ENCODE results near the gene CBLN3.

CBLN3 gene

DNA sequence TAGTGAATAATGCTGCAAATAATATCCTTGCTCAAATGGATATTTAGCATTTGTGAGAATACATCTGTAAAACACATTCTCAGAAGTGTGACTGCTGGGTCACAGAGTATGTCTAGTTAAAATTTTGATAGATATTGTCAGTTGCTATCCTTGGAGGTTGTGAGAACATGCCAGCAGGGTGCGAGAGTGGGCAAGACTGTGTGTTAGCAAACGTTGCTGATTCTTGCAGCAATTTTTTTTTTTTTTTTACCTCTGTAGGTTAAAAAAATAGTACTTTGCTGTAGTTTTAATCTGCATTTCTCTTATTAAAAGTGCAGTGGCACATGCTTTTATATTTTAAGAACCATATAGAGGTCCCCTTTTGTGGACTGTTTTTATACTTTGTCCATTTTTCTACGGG lies 35.2 kb downstream of the CBLN3 start:
- no peak overlapping the region for H3K9ac ChIP-seq (ENCODE audit: low read length)
- no peak overlapping the region for H2AFZ ChIP-seq (ENCODE audit: insufficient read depth, low read length, poor library complexity)
- H2AK5ac ChIP-seq (ENCODE audit: low read length): no peak overlapping the region
- no peak overlapping the region for H4K91ac ChIP-seq (ENCODE audit: low read depth, low read length)
- H2BK5ac ChIP-seq (ENCODE audit: low read depth, low read length, poor library complexity): no peak overlapping the region
- H4K12ac ChIP-seq (ENCODE audit: low read depth, low read length): no peak overlapping the region
- H4K8ac ChIP-seq (ENCODE audit: low read depth, low read length): no peak overlapping the region
- no peak overlapping the region for H3K14ac ChIP-seq (ENCODE audit: low read length)
- no peaks in the 10 kb centered on the region for H3K36me3 ChIP-seq (ENCODE audit: control insufficient read depth in 1 of 2, insufficient read depth in 2 of 2, low read length in 2 of 2)
- H2BK120ac ChIP-seq (ENCODE audit: insufficient read depth, low read length, poor library complexity): no peak overlapping the region
- H3K79me2 ChIP-seq (ENCODE audit: control insufficient read depth, insufficient read depth, low read length, poor library complexity): peaks cover 4% of the 10 kb centered on the region
- H3K4me3 ChIP-seq (ENCODE audit: low read depth, low read length): no peak overlapping the region
- no peak overlapping the region for H3K4ac ChIP-seq (ENCODE audit: low read depth, low read length)
- H2BK12ac ChIP-seq (ENCODE audit: low read length): no peak overlapping the region
- H3K9me3 ChIP-seq (ENCODE audit: insufficient read depth, low read depth, low read length): no peaks in the 10 kb centered on the region
- peaks cover 23 to 33% of the 10 kb centered on the region in 2 experiments for H3K4me1 ChIP-seq (ENCODE audit: control insufficient read depth in 1 of 2, insufficient read depth in 2 of 2, low read length in 2 of 2)
- no peak overlapping the region for H3K23ac ChIP-seq (ENCODE audit: low read length)
- H3K27me3 ChIP-seq (ENCODE audit: insufficient read depth, low read length): no peaks in the 10 kb centered on the region
- H3K18ac ChIP-seq (ENCODE audit: low read length): no peak overlapping the region
- no peak for DNase-seq
- peaks cover 25% of the 10 kb centered on the region for H3K79me1 ChIP-seq (ENCODE audit: low read length)
- WGBS (ENCODE audit: extremely low coverage, insufficient coverage, insufficient read length): no CpG with 5 or more reads among the region's 3 CpGs
- H3K27ac ChIP-seq (ENCODE audit: low read depth, low read length): no peak overlapping the region
- H3K4me2 ChIP-seq (ENCODE audit: low read length): no peak overlapping the region

DNA sequence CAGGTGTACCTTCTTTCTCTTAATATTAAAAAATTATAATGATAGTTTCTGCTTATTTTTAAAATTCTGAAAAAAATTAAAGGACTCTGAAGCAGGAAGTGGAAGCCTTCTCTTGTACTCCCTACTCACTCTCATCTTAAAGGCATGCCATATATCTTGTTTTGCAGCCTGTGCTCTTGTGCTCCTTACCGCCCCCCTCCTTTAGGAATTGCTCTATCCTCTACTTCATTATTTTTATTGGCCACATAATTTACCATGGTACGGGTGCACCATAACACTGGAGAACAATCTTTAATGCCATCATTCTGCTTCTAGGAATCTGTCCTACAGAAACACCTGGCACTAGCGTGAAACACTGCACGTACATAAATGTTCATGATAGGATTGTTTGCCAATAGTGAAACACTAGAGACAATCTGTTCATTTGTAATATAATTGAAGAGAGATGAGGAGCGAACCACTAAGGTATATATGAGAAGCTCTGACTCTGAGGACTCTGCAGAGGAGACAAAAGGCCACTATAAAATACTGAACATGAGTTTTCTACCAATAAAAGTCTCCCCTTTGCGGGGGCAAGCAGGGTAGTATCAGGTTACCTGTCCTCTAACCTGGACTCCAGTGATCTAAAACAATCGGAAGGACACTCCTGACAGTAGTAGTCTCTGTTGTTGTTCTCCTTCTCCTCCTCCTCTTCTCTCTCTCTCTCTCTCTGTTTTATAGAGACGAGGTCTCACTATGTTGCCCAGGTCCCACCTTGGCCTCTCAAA lies 37.0 kb downstream of the CBLN3 start:
- peak overlapping the region; percentile 64 for H3K27ac ChIP-seq (ENCODE audit: low read depth, low read length)
- no peak overlapping the region for H2AFZ ChIP-seq (ENCODE audit: insufficient read depth, low read length, poor library complexity)
- H3K9ac ChIP-seq (ENCODE audit: low read length): no peak overlapping the region
- peaks cover 19 to 26% of the 10 kb centered on the region in 2 experiments for H3K4me1 ChIP-seq (ENCODE audit: control insufficient read depth in 1 of 2, insufficient read depth in 2 of 2, low read length in 2 of 2)
- H3K18ac ChIP-seq (ENCODE audit: low read length): no peak overlapping the region
- no peak overlapping the region for H4K91ac ChIP-seq (ENCODE audit: low read depth, low read length)
- no peaks in the 10 kb centered on the region for H3K36me3 ChIP-seq (ENCODE audit: control insufficient read depth in 1 of 2, insufficient read depth in 2 of 2, low read length in 2 of 2)
- no peak overlapping the region for H2AK5ac ChIP-seq (ENCODE audit: low read length)
- no peak overlapping the region for H4K12ac ChIP-seq (ENCODE audit: low read depth, low read length)
- H3K4me2 ChIP-seq (ENCODE audit: low read length): peak overlapping the region; percentile 15
- H2BK12ac ChIP-seq (ENCODE audit: low read length): no peak overlapping the region
- no peaks in the 10 kb centered on the region for H3K9me3 ChIP-seq (ENCODE audit: insufficient read depth, low read depth, low read length)
- no peak overlapping the region for H2BK120ac ChIP-seq (ENCODE audit: insufficient read depth, low read length, poor library complexity)
- H3K4me3 ChIP-seq (ENCODE audit: low read depth, low read length): no peak overlapping the region
- peak overlapping the region; percentile 7 for H4K8ac ChIP-seq (ENCODE audit: low read depth, low read length)
- peaks cover 18% of the 10 kb centered on the region for H3K79me1 ChIP-seq (ENCODE audit: low read length)
- DNase-seq: peak; percentile 51 to 89
- no CpG with 5 or more reads among the region's 8 CpGs for WGBS (ENCODE audit: extremely low coverage, insufficient coverage, insufficient read length)
- H3K79me2 ChIP-seq (ENCODE audit: control insufficient read depth, insufficient read depth, low read length, poor library complexity): no peaks in the 10 kb centered on the region
- H3K27me3 ChIP-seq (ENCODE audit: insufficient read depth, low read length): no peaks in the 10 kb centered on the region
- H3K23ac ChIP-seq (ENCODE audit: low read length): no peak overlapping the region
- peak overlapping the region; percentile 60 for H3K14ac ChIP-seq (ENCODE audit: low read length)
- H3K4ac ChIP-seq (ENCODE audit: low read depth, low read length): no peak overlapping the region
- peak overlapping the region; percentile 47 for H2BK5ac ChIP-seq (ENCODE audit: low read depth, low read length, poor library complexity)

DNA sequence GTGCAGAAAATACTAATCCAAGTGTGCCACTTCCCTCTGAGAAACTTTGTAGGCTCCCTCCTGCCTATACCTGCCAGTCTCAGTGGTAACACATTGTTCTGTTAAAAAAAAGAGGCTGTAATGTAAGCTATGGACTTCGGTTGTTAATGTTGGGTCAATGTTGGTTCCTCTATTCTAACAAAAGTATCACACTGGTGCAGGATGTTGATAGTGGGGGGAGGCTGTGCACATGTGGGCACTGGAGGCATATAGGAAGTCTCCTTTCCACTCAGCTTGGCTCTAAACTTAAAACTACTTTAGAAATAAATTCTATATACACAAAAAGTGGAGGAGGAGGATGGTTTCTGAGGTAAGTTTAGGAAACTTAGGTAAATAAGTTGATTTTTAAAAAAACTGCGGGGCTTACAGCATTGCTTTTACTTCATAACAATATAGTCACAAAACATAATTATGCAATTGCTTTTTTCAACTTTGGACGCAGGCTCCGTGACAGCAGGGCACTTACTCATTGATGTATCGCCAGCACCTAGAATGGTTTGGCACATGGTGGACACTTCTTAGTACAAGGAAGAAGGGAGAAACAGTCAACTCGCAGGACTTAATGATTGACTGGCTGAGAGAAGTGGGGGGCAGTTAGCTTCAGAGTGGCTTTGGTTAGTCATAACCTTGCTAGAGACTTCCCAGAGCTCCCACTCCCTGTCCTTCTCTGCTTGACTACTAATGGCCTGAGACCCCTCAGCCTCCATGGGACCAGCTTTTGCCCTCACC lies 38.6 kb downstream of the CBLN3 start:
- H3K14ac ChIP-seq (ENCODE audit: low read length): peak overlapping the region; percentile 38
- no peak overlapping the region for H2AFZ ChIP-seq (ENCODE audit: insufficient read depth, low read length, poor library complexity)
- peak overlapping the region; percentile 6 for H4K12ac ChIP-seq (ENCODE audit: low read depth, low read length)
- H3K9me3 ChIP-seq (ENCODE audit: insufficient read depth, low read depth, low read length): no peaks in the 10 kb centered on the region
- peak overlapping the region; percentile 84 for H2BK120ac ChIP-seq (ENCODE audit: insufficient read depth, low read length, poor library complexity)
- no CpG with 5 or more reads among the region's 6 CpGs for WGBS (ENCODE audit: extremely low coverage, insufficient coverage, insufficient read length)
- no peak for DNase-seq
- no peak overlapping the region for H3K27ac ChIP-seq (ENCODE audit: low read depth, low read length)
- no peak overlapping the region for H3K4me3 ChIP-seq (ENCODE audit: low read depth, low read length)
- H3K9ac ChIP-seq (ENCODE audit: low read length): no peak overlapping the region
- peak overlapping the region; percentile 41 for H3K18ac ChIP-seq (ENCODE audit: low read length)
- peaks cover 12 to 20% of the 10 kb centered on the region in 2 experiments for H3K4me1 ChIP-seq (ENCODE audit: control insufficient read depth in 1 of 2, insufficient read depth in 2 of 2, low read length in 2 of 2)
- no peak overlapping the region for H3K4me2 ChIP-seq (ENCODE audit: low read length)
- peak overlapping the region; percentile 98 for H2BK12ac ChIP-seq (ENCODE audit: low read length)
- peak overlapping the region; percentile 57 for H4K8ac ChIP-seq (ENCODE audit: low read depth, low read length)
- H2AK5ac ChIP-seq (ENCODE audit: low read length): peak overlapping the region; percentile 76
- H2BK5ac ChIP-seq (ENCODE audit: low read depth, low read length, poor library complexity): peak overlapping the region; percentile 2
- H3K27me3 ChIP-seq (ENCODE audit: insufficient read depth, low read length): no peaks in the 10 kb centered on the region
- H3K4ac ChIP-seq (ENCODE audit: low read depth, low read length): peak overlapping the region; percentile 34
- H3K36me3 ChIP-seq (ENCODE audit: control insufficient read depth in 1 of 2, insufficient read depth in 2 of 2, low read length in 2 of 2): no peaks in the 10 kb centered on the region
- H3K79me2 ChIP-seq (ENCODE audit: control insufficient read depth, insufficient read depth, low read length, poor library complexity): no peaks in the 10 kb centered on the region
- H3K23ac ChIP-seq (ENCODE audit: low read length): no peak overlapping the region
- peaks cover 14% of the 10 kb centered on the region for H3K79me1 ChIP-seq (ENCODE audit: low read length)
- H4K91ac ChIP-seq (ENCODE audit: low read depth, low read length): peak overlapping the region; percentile 82

DNA sequence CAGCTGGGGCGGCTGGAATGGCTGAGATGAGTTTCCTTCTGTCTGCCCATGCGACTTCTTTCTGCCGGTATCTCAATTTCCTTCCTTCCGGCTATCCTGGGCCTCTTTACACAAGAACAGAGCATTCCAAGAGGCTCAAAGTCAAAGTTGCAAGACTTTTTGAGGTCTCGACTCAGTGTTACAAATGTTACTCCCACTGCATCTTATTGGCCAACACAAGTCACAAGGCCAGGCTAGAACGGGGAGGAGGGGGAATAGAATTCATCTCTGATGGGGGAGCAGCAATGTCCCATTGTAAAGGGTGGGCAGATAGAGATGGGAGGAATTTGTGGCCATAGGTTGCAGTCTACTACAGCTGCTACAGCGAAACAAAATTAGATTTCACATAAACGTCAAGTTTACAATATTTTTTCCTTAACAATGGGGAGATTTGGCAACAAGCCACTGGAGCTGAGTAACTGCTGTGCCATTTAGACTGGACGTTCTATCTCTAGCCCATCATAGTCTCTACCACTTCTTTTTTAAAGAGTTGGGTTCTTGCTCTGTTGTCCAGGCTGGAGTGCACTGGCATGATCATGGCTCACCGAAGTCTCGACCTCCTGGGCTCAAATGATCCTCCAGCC lies 40.1 kb downstream of the CBLN3 start:
- Histone ChIP-seq H3K9me3 (ENCODE audit: insufficient read depth, low read depth, low read length) (no peaks in the 10 kb centered on the region), H4K8ac (ENCODE audit: low read depth, low read length) (no peak overlapping the region), H3K9ac (ENCODE audit: low read length) (no peak overlapping the region), H3K79me1 (ENCODE audit: low read length) (peaks cover 8% of the 10 kb centered on the region), H2AFZ (ENCODE audit: insufficient read depth, low read length, poor library complexity) (no peak overlapping the region), H3K27ac (ENCODE audit: low read depth, low read length) (no peak overlapping the region), H3K4me1 (ENCODE audit: control insufficient read depth in 1 of 2, insufficient read depth in 2 of 2, low read length in 2 of 2) (peaks cover 8 to 15% of the 10 kb centered on the region in 2 experiments), H3K23ac (ENCODE audit: low read length) (no peak overlapping the region), H2BK120ac (ENCODE audit: insufficient read depth, low read length, poor library complexity) (no peak overlapping the region), H4K91ac (ENCODE audit: low read depth, low read length) (no peak overlapping the region), H2BK5ac (ENCODE audit: low read depth, low read length, poor library complexity) (no peak overlapping the region), H3K18ac (ENCODE audit: low read length) (no peak overlapping the region), H3K4me3 (ENCODE audit: low read depth, low read length) (no peak overlapping the region), H3K36me3 (ENCODE audit: control insufficient read depth in 1 of 2, insufficient read depth in 2 of 2, low read length in 2 of 2) (no peaks in the 10 kb centered on the region), H4K12ac (ENCODE audit: low read depth, low read length) (no peak overlapping the region), H2AK5ac (ENCODE audit: low read length) (no peak overlapping the region), H3K4ac (ENCODE audit: low read depth, low read length) (no peak overlapping the region), H3K27me3 (ENCODE audit: insufficient read depth, low read length) (no peaks in the 10 kb centered on the region), H2BK12ac (ENCODE audit: low read length) (no peak overlapping the region), H3K4me2 (ENCODE audit: low read length) (no peak overlapping the region), H3K14ac (ENCODE audit: low read length) (no peak overlapping the region), H3K79me2 (ENCODE audit: control insufficient read depth, insufficient read depth, low read length, poor library complexity) (no peaks in the 10 kb centered on the region)
- no CpG with 5 or more reads among the region's 11 CpGs for WGBS (ENCODE audit: extremely low coverage, insufficient coverage, insufficient read length)
- DNase-seq: peak; percentile 11 to 45
